ENCODE data around the gene AURKB. TPM values are rescaled to one million over a fixed set of nuclear protein-coding genes. Genes with fewer than 3 reads are reported as not detected.

AURKB gene
- total and polyA plus RNA-seq, 2 of the 4 experiments (the other 2 are of a cell fraction): 45.9 to 62.0 TPM

DNA sequence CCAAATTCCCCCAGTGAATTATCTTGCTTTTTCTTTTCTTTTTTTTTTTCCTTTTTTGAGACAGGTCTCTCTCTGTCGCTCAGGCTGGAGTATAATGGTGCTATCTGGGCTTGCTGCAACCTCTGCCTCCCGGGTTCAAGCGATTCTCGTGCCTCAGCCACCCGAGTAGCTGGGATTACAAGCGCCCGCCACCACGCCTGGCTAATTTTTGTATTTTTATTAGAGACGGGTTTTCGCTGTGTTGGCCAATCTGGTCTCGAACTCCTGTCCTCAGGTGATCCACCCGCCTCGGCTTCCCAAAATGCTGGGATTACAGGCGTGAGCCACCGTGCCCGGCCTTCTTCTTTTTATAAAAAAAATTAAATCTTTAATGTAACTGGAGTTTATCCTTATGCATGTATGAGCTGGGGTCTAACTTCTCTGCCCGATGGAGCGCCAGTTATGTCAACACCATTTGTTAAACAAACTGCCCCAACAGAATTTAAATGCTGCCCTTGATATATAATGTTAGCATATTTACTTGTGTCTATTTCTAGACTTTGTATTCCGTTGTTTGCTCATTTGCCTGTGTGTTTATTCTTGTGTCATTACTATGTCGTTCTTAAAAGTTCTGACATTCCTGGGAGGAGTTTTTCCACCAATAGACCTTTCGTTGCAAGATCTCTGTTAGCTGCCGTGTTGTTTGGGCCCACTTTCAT is 535 bp upstream of the AURKB start:
- H3K18ac ChIP-seq (ENCODE audit: low read depth, low read length): no peak overlapping the region; the same call in 1 of the 2 replicates
- peak overlapping the region; percentile 74 for H3K4me3 ChIP-seq (ENCODE audit: insufficient read depth, low read depth, low read length)
- in situ Hi-C loops (cut with MboI; ENCODE audit: low sequenced_read_pairs) (no loop called here), dilution Hi-C loops (cut with HindIII; ENCODE audit: low sequenced_read_pairs, unreplicated experiment) (no loop called here), intact Hi-C loops (cut with micrococcal nuclease) (loop anchor here (1.0 kb wide), 1 partner anchor 9 kb away; no protein-coding TSS in a partner anchor)
- no peak overlapping the region for H2AK9ac ChIP-seq (replicated peaks; ENCODE audit: low read depth, low read length, poor library complexity)
- H2BK120ac ChIP-seq (ENCODE audit: low read depth, low read length): no peak overlapping the region
- H2AK5ac ChIP-seq (ENCODE audit: low read depth, low read length): no peak overlapping the region
- H3K79me1 ChIP-seq (ENCODE audit: low read depth in 1 of 2, low read length in 2 of 2): peaks cover 16 to 30% of the 10 kb centered on the region in 2 experiments
- no peaks in the 10 kb centered on the region for H3K27me3 ChIP-seq (ENCODE audit: control insufficient read depth, insufficient read depth, low read length)
- peak overlapping the region; percentile 78 for H3K14ac ChIP-seq (replicated peaks; ENCODE audit: low read depth, low read length)
- 0 out of 2 replicates have a peak overlapping the region, but pooled peaks have one; percentile 1 for H3K4ac ChIP-seq (ENCODE audit: low read depth, low read length)
- peak overlapping the region; percentile 91; the same call in 1 of the 2 replicates for H4K5ac ChIP-seq (ENCODE audit: low read depth, low read length)
- ATAC-seq (ENCODE audit: low read depth) (peak; percentile 50), DNase-seq (no peak)
- no peak overlapping the region for H2BK15ac ChIP-seq (ENCODE audit: low read depth, low read length)
- no peak overlapping the region for H4K91ac ChIP-seq (ENCODE audit: insufficient read depth, low read depth, low read length)
- H3K56ac ChIP-seq (ENCODE audit: extremely low read depth, insufficient read depth, low read length): peak overlapping the region; percentile 83
- peak overlapping the region; percentile 1; the same call in 1 of the 2 replicates for H3K23ac ChIP-seq (ENCODE audit: low read depth, low read length)
- H4K20me1 ChIP-seq (ENCODE audit: insufficient read depth, low read length): no peaks in the 10 kb centered on the region; the same call in 1 of the 2 replicates
- peak overlapping the region; percentile 93 for H2AFZ ChIP-seq (replicated peaks; ENCODE audit: low read length, poor library complexity)
- H2BK5ac ChIP-seq (ENCODE audit: low read depth, low read length, poor library complexity, severe bottlenecking): peak overlapping the region; percentile 67
- no peaks in the 10 kb centered on the region; the same call in 1 of the 2 replicates for H3K36me3 ChIP-seq (ENCODE audit: control insufficient read depth, insufficient read depth, low read length)
- no peak overlapping the region for H2BK20ac ChIP-seq (ENCODE audit: low read depth, low read length)
- H3K27ac ChIP-seq (ENCODE audit: insufficient read depth, low read length): peak overlapping the region; percentile 49; the same call in 1 of the 2 replicates
- ChIA-PET POLR2A (ENCODE audit: unreplicated experiment) (interaction anchor here (0.6 kb wide), 1 partner anchor 238 kb away, joined by 3 read pairs; no protein-coding TSS in a partner anchor), CTCF (no interaction called here)
- 0% methylated on average over 6 of the region's 22 CpGs; no CpG with 5 or more reads in 1 of the 2 experiments for WGBS, 2 experiments (ENCODE audit: extremely low coverage in 2 of 2, insufficient read length in 1 of 2)
- H4K8ac ChIP-seq (ENCODE audit: low read depth in 2 of 2, low read length in 2 of 2): peak overlapping the region; percentile 13 to 78; a peak in 3 of 4 replicates
- peak overlapping the region; percentile 55 for H3K9ac ChIP-seq (ENCODE audit: low read depth, low read length)
- TF ChIP-seq MAZ (IDR thresholded peaks at IDR 0.05; ENCODE audit: borderline replicate concordance, low read depth, low read length) (no peak), BHLHE40 (IDR thresholded peaks at IDR 0.05; ENCODE audit: low read depth, low read length) (peak; percentile 6; the same call in 1 of the 2 replicates)
- H3K9me1 ChIP-seq (ENCODE audit: insufficient read depth, low read length): peaks cover 8% of the 10 kb centered on the region; the same call in 1 of the 2 replicates
- H3K4me2 ChIP-seq (ENCODE audit: low read depth, low read length): peak overlapping the region; percentile 79
- H3K9me3 ChIP-seq (ENCODE audit: control insufficient read depth, insufficient read depth, low read length): no peaks in the 10 kb centered on the region
- 0 out of 2 replicates have a peak, but pooled peaks cover 7% of the 10 kb centered on the region for H3K4me1 ChIP-seq (ENCODE audit: control insufficient read depth, insufficient read depth, low read length)
- BruUV-seq (replicated peaks): no TSS peak
